ENCODE measurements around the gene GSPT1.
"Not testable (repeated sequence)": the region's sequence is repeated elsewhere in the genome, so short reads cannot be mapped to it uniquely, and the experiment has no call there.

GSPT1 gene

GRCh38 chr16:11824362-11824761 lies 91.4 kb downstream of the GSPT1 start:
- TF ChIP-seq, protein P1, sequence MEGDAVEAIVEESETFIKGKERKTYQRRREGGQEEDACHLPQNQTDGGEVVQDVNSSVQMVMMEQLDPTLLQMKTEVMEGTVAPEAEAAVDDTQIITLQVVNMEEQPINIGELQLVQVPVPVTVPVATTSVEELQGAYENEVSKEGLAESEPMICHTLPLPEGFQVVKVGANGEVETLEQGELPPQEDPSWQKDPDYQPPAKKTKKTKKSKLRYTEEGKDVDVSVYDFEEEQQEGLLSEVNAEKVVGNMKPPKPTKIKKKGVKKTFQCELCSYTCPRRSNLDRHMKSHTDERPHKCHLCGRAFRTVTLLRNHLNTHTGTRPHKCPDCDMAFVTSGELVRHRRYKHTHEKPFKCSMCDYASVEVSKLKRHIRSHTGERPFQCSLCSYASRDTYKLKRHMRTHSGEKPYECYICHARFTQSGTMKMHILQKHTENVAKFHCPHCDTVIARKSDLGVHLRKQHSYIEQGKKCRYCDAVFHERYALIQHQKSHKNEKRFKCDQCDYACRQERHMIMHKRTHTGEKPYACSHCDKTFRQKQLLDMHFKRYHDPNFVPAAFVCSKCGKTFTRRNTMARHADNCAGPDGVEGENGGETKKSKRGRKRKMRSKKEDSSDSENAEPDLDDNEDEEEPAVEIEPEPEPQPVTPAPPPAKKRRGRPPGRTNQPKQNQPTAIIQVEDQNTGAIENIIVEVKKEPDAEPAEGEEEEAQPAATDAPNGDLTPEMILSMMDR (IDR thresholded peaks at IDR 0.05; ENCODE audit: borderline replicate concordance, insufficient read depth, low read depth, low read length), result no peak
- no peak overlapping the region for H3K4me3 ChIP-seq (ENCODE audit: low read depth, low read length)

GRCh38 chr16:11823645-11824044 lies 92.1 kb downstream of the GSPT1 start:
- H3K4me3 ChIP-seq (ENCODE audit: low read depth, low read length), result not testable (repeated sequence)

GRCh38 chr16:11819798-11820197 lies 96.0 kb downstream of the GSPT1 start:
- H3K4me3 ChIP-seq (ENCODE audit: low read depth, low read length), result no peak overlapping the region
- TF ChIP-seq, protein P1 (IDR thresholded peaks at IDR 0.05; ENCODE audit: borderline replicate concordance, insufficient read depth, low read depth, low read length), result no peak

GRCh38 chr16:11818970-11819369 lies 96.8 kb downstream of the GSPT1 start:
- H3K4me3 ChIP-seq (ENCODE audit: low read depth, low read length), result not testable (repeated sequence)

Data from GM12875 (cell line).